HepG2 (cell line): Measurements from ENCODE around the gene ELP6. TPM values are rescaled to one million over a fixed set of nuclear protein-coding genes. Genes with fewer than 3 reads are reported as not detected.
A peak's percentile ranks its signal among the peaks of the same experiment; 100 is the strongest.

Source experiments
- ARID2 ChIP-seq: sonication (generic); formaldehyde crosslinking; IDR thresholded peaks from 2 replicates; pipeline ENCODE4 v1.8.1; 2022; ENCODE audit warnings: mild to moderate bottlenecking, missing genetic modification reagents, borderline replicate concordance
- ARNTL ChIP-seq: sonication (generic); formaldehyde crosslinking; IDR thresholded peaks from 2 replicates; pipeline ENCODE4 v1.4.0; 2020; ENCODE audit warnings: mild to moderate bottlenecking, missing genetic modification reagents
- CCAR2 ChIP-seq: fragments of 200-400 bp; formaldehyde crosslinking; optimal IDR thresholded peaks from 2 replicates; pipeline ENCODE3; 2018; ENCODE audit warnings: low read depth, mild to moderate bottlenecking, low read length, moderate library complexity
- CEBPG ChIP-seq: IDR thresholded peaks from 2 replicates; pipeline ENCODE4 v1.6.1; 2016
- CREB1 ChIP-seq, 2 experiments: fragments of 450-650 bp in 1 of 2; IDR thresholded peaks; 2 replicates each; pipeline ENCODE4 v1.6.1; 2016 to 2017; ENCODE audit warnings: control low read depth in 1 of 2, mild to moderate bottlenecking in 1 of 2, missing compliant biosample characterization in 1 of 2, missing genetic modification characterization in 1 of 2
- EED ChIP-seq: sonication (generic); formaldehyde crosslinking; IDR thresholded peaks from 2 replicates; pipeline ENCODE4 v1.5.0; 2020; ENCODE audit warnings: mild to moderate bottlenecking, missing genetic modification reagents
- ERF ChIP-seq: IDR thresholded peaks from 2 replicates; pipeline ENCODE4 v1.6.1; 2018; ENCODE audit warnings: missing biosample characterization, missing genetic modification reagents
- KDM5A ChIP-seq: fragments of 200-600 bp; sonication (generic); IDR thresholded peaks from 2 replicates; pipeline ENCODE4 v1.7.0; 2018; ENCODE audit warnings: antibody characterized with exemption, mild to moderate bottlenecking, low read length, borderline replicate concordance
- MED13 ChIP-seq: sonication (generic); formaldehyde crosslinking; IDR thresholded peaks from 2 replicates; pipeline ENCODE4 v1.5.0; 2020; ENCODE audit warnings: missing genetic modification reagents
- NCOA5 ChIP-seq: sonication (generic); formaldehyde crosslinking; IDR thresholded peaks from 2 replicates; pipeline ENCODE4 v1.4.0; 2020; ENCODE audit warnings: missing genetic modification reagents
- NFE2 ChIP-seq: sonication (generic); formaldehyde crosslinking; IDR thresholded peaks from 2 replicates; pipeline ENCODE4 v1.4.0; 2020; ENCODE audit warnings: missing genetic modification reagents
- PHB2 ChIP-seq: fragments of 450-650 bp; IDR thresholded peaks from 2 replicates; pipeline ENCODE4 v1.6.1; 2018; ENCODE audit not compliant: partially characterized antibody
- RAD51 ChIP-seq: fragments of 450-650 bp; IDR thresholded peaks from 2 replicates; pipeline ENCODE4 v1.6.1; 2016; ENCODE audit warnings: borderline replicate concordance
- SP5 ChIP-seq: IDR thresholded peaks from 2 replicates; pipeline ENCODE4 v1.6.1; 2016; ENCODE audit warnings: low read depth, borderline replicate concordance
- ZBTB34 ChIP-seq: sonication (generic); formaldehyde crosslinking; IDR thresholded peaks from 2 replicates; pipeline ENCODE4 v1.8.0; 2022; ENCODE audit warnings: mild to moderate bottlenecking, missing genetic modification reagents
- ZBTB38 ChIP-seq: sonication (generic); formaldehyde crosslinking; IDR thresholded peaks from 2 replicates; pipeline ENCODE4 v1.5.1; 2020; ENCODE audit warnings: mild to moderate bottlenecking, missing genetic modification reagents
- ZBTB8A ChIP-seq: sonication (generic); formaldehyde crosslinking; IDR thresholded peaks from 2 replicates; pipeline ENCODE4 v1.4.0; 2020; ENCODE audit warnings: mild to moderate bottlenecking, low read depth, missing genetic modification reagents, borderline replicate concordance
- ZEB1 ChIP-seq: IDR thresholded peaks from 2 replicates; pipeline ENCODE4 v1.6.1; 2012; ENCODE audit warnings: mild to moderate bottlenecking, low read depth, inconsistent platforms; ENCODE audit not compliant: insufficient replicate concordance
- ZNF230 ChIP-seq: sonication (generic); formaldehyde crosslinking; IDR thresholded peaks from 2 replicates; pipeline ENCODE4 v1.4.0; 2020; ENCODE audit warnings: mild to moderate bottlenecking, missing genetic modification reagents
- ZNF460 ChIP-seq: sonication (generic); formaldehyde crosslinking; IDR thresholded peaks from 2 replicates; pipeline ENCODE4 v1.5.1; 2020; ENCODE audit warnings: missing genetic modification reagents, mild to moderate bottlenecking, borderline replicate concordance
- ZNF496 ChIP-seq: sonication (generic); formaldehyde crosslinking; IDR thresholded peaks from 2 replicates; pipeline ENCODE4 v1.8.1; 2023; ENCODE audit warnings: mild to moderate bottlenecking, moderate library complexity, missing genetic modification reagents; ENCODE audit not compliant: insufficient replicate concordance
- ZNF501 ChIP-seq: sonication (generic); formaldehyde crosslinking; IDR thresholded peaks from 2 replicates; pipeline ENCODE4 v1.5.1; 2020; ENCODE audit warnings: mild to moderate bottlenecking, moderate library complexity, missing genetic modification reagents
- ZNF558 ChIP-seq: sonication (generic); formaldehyde crosslinking; IDR thresholded peaks from 2 replicates; pipeline ENCODE4 v1.9.0; 2022; ENCODE audit warnings: mild to moderate bottlenecking, missing genetic modification reagents, borderline replicate concordance
- ZNF629 ChIP-seq: sonication (generic); formaldehyde crosslinking; conservative IDR thresholded peaks from 2 replicates; pipeline ENCODE4 v1.5.0; 2020; ENCODE audit warnings: missing genetic modification reagents
- ZSCAN29 ChIP-seq: sonication (generic); formaldehyde crosslinking; conservative IDR thresholded peaks from 2 replicates; pipeline ENCODE4 v1.4.0; 2020; ENCODE audit warnings: mild to moderate bottlenecking, missing genetic modification reagents
- ZSCAN31 ChIP-seq: sonication (generic); formaldehyde crosslinking; IDR thresholded peaks from 2 replicates; pipeline ENCODE4 v1.5.0; 2020; ENCODE audit warnings: low read depth, mild to moderate bottlenecking, missing genetic modification reagents
- ZZZ3 ChIP-seq: sonication (generic); formaldehyde crosslinking; IDR thresholded peaks from 2 replicates; pipeline ENCODE4 v1.4.0; 2020; ENCODE audit warnings: missing genetic modification reagents, mild to moderate bottlenecking, borderline replicate concordance
- polyA plus RNA-seq, 8 experiments: library from polyadenylated mRNA; depleted of rRNA in 3 of 8; stranded (reverse) in 7 of 8; unstranded in 1 of 8; fragments of >200 nt; fragmentation: Illumina TruSeq in 4 of 8; extraction: Trizol in 4 of 8; gene quantifications; 2 replicates each; pipeline versions ENCODE4 v1.2.1 to v1.2.3, GENCODE V29; 2011 to 2016; ENCODE audit warnings: low read depth in 4 of 8, missing spikeins in 1 of 8, mixed read lengths in 1 of 8; ENCODE audit not compliant: insufficient read depth in 1 of 8
- total RNA-seq, 5 experiments: library from RNA; depleted of rRNA; stranded (reverse); fragments of >200 nt; fragmentation: Illumina TruSeq; extraction: Trizol; gene quantifications; 2 replicates each; pipeline ENCODE4 v1.2.3, GENCODE V29; 2016; ENCODE audit warnings: low read depth in 1 of 5
- TF ChIP-seq, protein P1 (sequence below): IDR thresholded peaks from 2 replicates; pipeline ENCODE4 v1.6.1; 2016
- TF ChIP-seq, protein P2 (sequence below): IDR thresholded peaks from 2 replicates; pipeline ENCODE4 v1.6.1; 2016; ENCODE audit warnings: missing compliant biosample characterization, missing genetic modification reagents, borderline replicate concordance

ELP6 gene
- total and polyA plus RNA-seq, 2 of the 13 experiments (the other 11 are each of a cell fraction or from before 2014, with no cell fraction given): 45.0 to 49.3 TPM

DNA sequence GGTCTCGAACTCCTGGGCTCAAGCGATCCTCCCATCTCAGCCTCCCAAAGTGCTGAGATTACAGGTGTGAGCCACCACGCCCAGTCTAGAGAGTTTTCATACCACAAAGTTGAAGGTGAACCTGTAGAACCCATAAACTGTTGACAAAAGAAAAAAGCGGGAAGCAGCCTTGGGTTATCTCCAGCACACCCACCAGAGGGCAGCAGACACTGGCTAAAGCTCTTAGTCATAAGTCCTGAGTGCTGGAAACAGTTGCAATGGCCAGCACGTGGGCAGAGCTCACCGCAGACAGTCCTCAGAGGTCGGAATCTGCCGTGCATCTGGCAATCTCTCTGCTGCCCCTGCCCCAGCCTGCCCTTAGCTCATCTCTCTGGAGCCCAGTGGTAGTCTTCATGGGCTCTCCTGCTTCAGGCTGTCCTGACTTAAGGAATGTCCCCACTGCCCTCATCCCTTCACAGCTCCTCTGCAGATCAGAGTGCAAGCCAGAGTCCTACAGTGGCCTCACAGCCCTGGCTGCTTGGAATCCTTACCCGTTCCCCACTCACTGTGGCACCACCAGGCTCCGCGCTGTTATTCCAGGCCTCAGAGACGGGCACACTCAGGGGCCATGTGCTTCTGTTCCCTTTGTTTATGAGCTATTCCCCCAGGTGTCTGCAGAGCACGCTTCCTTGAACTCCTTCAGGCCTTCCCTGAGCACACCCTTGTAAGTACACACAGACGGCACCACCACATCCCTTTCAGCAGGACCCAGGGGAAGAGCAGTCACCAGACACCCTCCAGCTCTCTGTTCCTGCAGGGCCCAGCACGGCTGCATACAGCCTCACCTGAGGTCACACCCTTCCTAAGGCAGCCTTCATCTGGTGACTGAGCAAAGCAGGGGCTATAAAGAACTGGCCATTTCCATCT, 8.8 kb upstream of the ELP6 start (continued):
- no peak for TF ChIP-seq CREB1 (IDR thresholded peaks at IDR 0.05)
- no peak for TF ChIP-seq CREB1 (CRISPR knock-in tag; IDR thresholded peaks at IDR 0.05)
- no peak for TF ChIP-seq ZNF629 (CRISPR knock-in tag)
- no peak for TF ChIP-seq ZBTB8A (CRISPR knock-in tag)
- 0 out of 2 replicates have a peak, but pooled peaks have one; percentile 65 for TF ChIP-seq ARNTL
- no peak for TF ChIP-seq ZBTB34 (CRISPR knock-in tag)
- TF ChIP-seq CEBPG (CRISPR knock-in tag): peak; percentile 57; the same call in 1 of the 2 replicates
- peak; percentile 70; the same call in 1 of the 2 replicates for TF ChIP-seq ZSCAN31 (CRISPR knock-in tag)
- TF ChIP-seq EED: no peak
- TF ChIP-seq, protein P1, sequence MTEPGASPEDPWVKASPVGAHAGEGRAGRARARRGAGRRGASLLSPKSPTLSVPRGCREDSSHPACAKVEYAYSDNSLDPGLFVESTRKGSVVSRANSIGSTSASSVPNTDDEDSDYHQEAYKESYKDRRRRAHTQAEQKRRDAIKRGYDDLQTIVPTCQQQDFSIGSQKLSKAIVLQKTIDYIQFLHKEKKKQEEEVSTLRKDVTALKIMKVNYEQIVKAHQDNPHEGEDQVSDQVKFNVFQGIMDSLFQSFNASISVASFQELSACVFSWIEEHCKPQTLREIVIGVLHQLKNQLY (CRISPR knock-in tag): no peak
- TF ChIP-seq CCAR2: no peak
- TF ChIP-seq ZNF496 (CRISPR knock-in tag): no peak
- no peak for TF ChIP-seq PHB2
- TF ChIP-seq, protein P2, sequence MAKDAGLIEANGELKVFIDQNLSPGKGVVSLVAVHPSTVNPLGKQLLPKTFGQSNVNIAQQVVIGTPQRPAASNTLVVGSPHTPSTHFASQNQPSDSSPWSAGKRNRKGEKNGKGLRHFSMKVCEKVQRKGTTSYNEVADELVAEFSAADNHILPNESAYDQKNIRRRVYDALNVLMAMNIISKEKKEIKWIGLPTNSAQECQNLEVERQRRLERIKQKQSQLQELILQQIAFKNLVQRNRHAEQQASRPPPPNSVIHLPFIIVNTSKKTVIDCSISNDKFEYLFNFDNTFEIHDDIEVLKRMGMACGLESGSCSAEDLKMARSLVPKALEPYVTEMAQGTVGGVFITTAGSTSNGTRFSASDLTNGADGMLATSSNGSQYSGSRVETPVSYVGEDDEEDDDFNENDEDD (CRISPR knock-in tag): peak; percentile 97
- peak; percentile 58; the same call in 1 of the 2 replicates for TF ChIP-seq ZNF558 (CRISPR knock-in tag)
- TF ChIP-seq ZZZ3 (CRISPR knock-in tag): no peak
- no peak for TF ChIP-seq ARID2 (CRISPR knock-in tag)
- no peak for TF ChIP-seq ZNF460 (CRISPR knock-in tag)
- no peak for TF ChIP-seq NCOA5 (CRISPR knock-in tag)
- TF ChIP-seq RAD51: no peak
- peak; percentile 64; the same call in 1 of the 2 replicates for TF ChIP-seq ERF (CRISPR knock-in tag)
- TF ChIP-seq KDM5A: no peak
- no peak for TF ChIP-seq ZSCAN29 (CRISPR knock-in tag)
- TF ChIP-seq NFE2 (CRISPR knock-in tag): no peak
- no peak for TF ChIP-seq MED13
- no peak for TF ChIP-seq ZEB1
- no peak for TF ChIP-seq ZBTB38 (CRISPR knock-in tag)
- no peak for TF ChIP-seq ZNF501 (CRISPR knock-in tag)
- TF ChIP-seq ZNF230: peak; percentile 83
- no peak for TF ChIP-seq SP5
